K562 (cell line): ENCODE results near the gene NRIP2. TPM values are rescaled to one million over a fixed set of nuclear protein-coding genes. Genes with fewer than 3 reads are reported as not detected.

Experiments
- ATAC-seq: fragments of 200-7000 bp; cut with Tn5 transposase; 3 replicates; pipeline ENCODE4 v1.9.1; 2020; ENCODE audit warnings: moderate library complexity
- BruUV-seq: library from RNA; stranded (reverse); fragments of 400-500 nt; replicated peaks from 2 replicates; lab custom pipeline; 2021; lab: Mats Ljungman, UMichigan
- CTCF ChIA-PET: fragments of 300-600 bp; formaldehyde crosslinking; extraction: SDS; loops from one replicate; lab custom pipeline; 2021; ENCODE audit warnings: low intra/inter-chr PET ratio; lab: Yijun Ruan, JAX
- POLR2A ChIA-PET: fragments of 300-600, 350-650 bp; sonication (Branson Sonifier 250); formaldehyde crosslinking; extraction: SDS; loops from one replicate; lab custom pipeline; 2021; ENCODE audit warnings: antibody characterized with exemption, inconsistent platforms; lab: Yijun Ruan, JAX
- DNase-seq, 4 experiments: peaks; one replicate each; pipeline versions ENCODE4 v3.0.0 to v3.0.0-alpha.2; 2011 to 2018; ENCODE audit warnings: low spot score in 3 of 4, mixed read lengths in 3 of 4; ENCODE audit errors: extremely low read depth in 1 of 4
- FAIRE-seq: peaks from 2 replicates; lab custom pipeline; 2011; peaks lifted over from hg19 to GRCh38; lab: Jason Lieb, UNC
- H2AFZ ChIP-seq: 2 replicates; pipeline ENCODE4 v1.6.0; 2011; ENCODE audit warnings: low read depth, low read length, control low read depth, inconsistent platforms
- H3K27ac ChIP-seq: fragments of 200-600 bp; 3 replicates; pipeline ENCODE4 v1.8.0; 2011; ENCODE audit warnings: low read depth, mild to moderate bottlenecking, control low read depth, inconsistent platforms, low read length, moderate library complexity, mixed read lengths; ENCODE audit errors: extremely low read depth
- H3K27me3 ChIP-seq, 2 experiments: fragments of 300-600 bp in 1 of 2; 2 replicates in 1 of 2; 3 replicates in 1 of 2; pipeline versions ENCODE4 v1.6.0 to v1.8.0; 2011; ENCODE audit warnings: inconsistent platforms in 2 of 2, low read length in 2 of 2, mild to moderate bottlenecking in 1 of 2, mixed read lengths in 1 of 2, moderate library complexity in 1 of 2; ENCODE audit not compliant: control insufficient read depth in 2 of 2, insufficient read depth in 2 of 2
- H3K36me3 ChIP-seq: fragments of 300-600 bp; 3 replicates; pipeline ENCODE4 v1.8.0; 2011; ENCODE audit warnings: mild to moderate bottlenecking, low read length, inconsistent platforms; ENCODE audit not compliant: control insufficient read depth, insufficient read depth
- H3K4me1 ChIP-seq, 2 experiments: fragments of 200-600 bp in 1 of 2; replicated peaks in 1 of 2; 2 replicates in 1 of 2; 3 replicates in 1 of 2; pipeline versions ENCODE4 v1.5.1 to v1.8.0; 2011; ENCODE audit warnings: inconsistent platforms in 2 of 2, low read length in 2 of 2, mild to moderate bottlenecking in 1 of 2, mixed read lengths in 1 of 2, moderate library complexity in 1 of 2; ENCODE audit not compliant: control insufficient read depth in 2 of 2, insufficient read depth in 2 of 2
- H3K4me2 ChIP-seq: 2 replicates; pipeline ENCODE4 v1.6.1; 2011; ENCODE audit warnings: low read length, control low read depth, inconsistent platforms, mixed read lengths; ENCODE audit not compliant: insufficient read depth
- H3K4me3 ChIP-seq: fragments of 200-600 bp; sonication (generic), shearing (Covaris generic); 2 replicates; pipeline ENCODE4 v1.5.1; 2016; ENCODE audit warnings: control low read depth, inconsistent platforms
- H3K79me2 ChIP-seq: fragments of 200-600 bp; 3 replicates; pipeline ENCODE4 v1.8.0; 2011; ENCODE audit warnings: low read length, inconsistent platforms; ENCODE audit not compliant: control insufficient read depth, insufficient read depth
- H3K9ac ChIP-seq, 2 experiments: 2 replicates each; pipeline versions ENCODE4 v1.6.0 to v1.6.1; 2011; ENCODE audit warnings: low read depth in 2 of 2, low read length in 2 of 2, control low read depth in 1 of 2, inconsistent platforms in 1 of 2, mild to moderate bottlenecking in 1 of 2, mixed read lengths in 1 of 2; ENCODE audit not compliant: insufficient read depth in 1 of 2
- H3K9me1 ChIP-seq: one replicate; pipeline ENCODE4 v1.6.0; 2011; ENCODE audit warnings: inconsistent platforms, mild to moderate bottlenecking, low read length, moderate library complexity; ENCODE audit not compliant: control insufficient read depth, insufficient read depth
- H3K9me3 ChIP-seq: replicated peaks from 2 replicates; pipeline ENCODE4 v1.5.1; 2011; ENCODE audit warnings: low read depth, low read length, inconsistent platforms; ENCODE audit not compliant: control insufficient read depth, insufficient read depth
- H4K20me1 ChIP-seq: replicated peaks from 2 replicates; pipeline ENCODE4 v1.6.1; 2011; ENCODE audit warnings: low read length, inconsistent platforms, mixed read lengths; ENCODE audit not compliant: control insufficient read depth, insufficient read depth
- C11orf30 ChIP-seq: fragments of 450-650 bp; IDR thresholded peaks from 2 replicates; pipeline ENCODE4 v1.6.1; 2016; ENCODE audit warnings: low read depth, mild to moderate bottlenecking
- CC2D1A ChIP-seq: fragments of 450-650 bp; IDR thresholded peaks from 2 replicates; pipeline ENCODE4 v1.6.1; 2017; ENCODE audit warnings: mild to moderate bottlenecking
- DDX20 ChIP-seq: fragments of 450-650 bp; IDR thresholded peaks from 2 replicates; pipeline ENCODE4 v1.6.1; 2016; ENCODE audit warnings: missing genetic modification characterization, low read depth, mild to moderate bottlenecking, missing compliant biosample characterization, moderate library complexity
- E2F8 ChIP-seq: fragments of 450-650 bp; IDR thresholded peaks from 2 replicates; pipeline ENCODE4 v1.7.1; 2018; ENCODE audit warnings: mild to moderate bottlenecking, low read depth; ENCODE audit not compliant: partially characterized antibody
- EP400 ChIP-seq: fragments of 450-650 bp; IDR thresholded peaks from 2 replicates; pipeline ENCODE4 v1.6.1; 2017; ENCODE audit warnings: antibody characterized with exemption, mild to moderate bottlenecking, moderate library complexity
- GATAD2B ChIP-seq: fragments of 450-650 bp; IDR thresholded peaks from 2 replicates; pipeline ENCODE4 v1.6.1; 2017; ENCODE audit warnings: mild to moderate bottlenecking, borderline replicate concordance
- MAFF ChIP-seq: IDR thresholded peaks from 2 replicates; pipeline ENCODE4 v1.6.1; 2012; ENCODE audit warnings: low read length, improper control_type of control experiment
- MAFG ChIP-seq: fragments of 450-650 bp; conservative IDR thresholded peaks from 2 replicates; pipeline ENCODE4 v1.6.1; 2016; ENCODE audit warnings: missing genetic modification characterization, missing compliant biosample characterization
- MAFK ChIP-seq: IDR thresholded peaks from 2 replicates; pipeline ENCODE4 v1.6.1; 2011; ENCODE audit warnings: low read length, improper control_type of control experiment
- MTA1 ChIP-seq: fragments of 450-650 bp; IDR thresholded peaks from 2 replicates; pipeline ENCODE4 v1.6.1; 2017; ENCODE audit warnings: borderline replicate concordance
- TRIM24 ChIP-seq, 2 experiments: fragments of 450-650 bp; IDR thresholded peaks; 2 replicates each; pipeline ENCODE4 v1.6.1; 2016
- ZNF316 ChIP-seq: fragments of 450-650 bp; IDR thresholded peaks from 2 replicates; pipeline ENCODE4 v1.6.1; 2016
- ZNF41 ChIP-seq: fragments of 250-450 bp; sonication (Bioruptor Pico); conservative IDR thresholded peaks from 2 replicates; pipeline ENCODE4 v1.4.0; 2020; ENCODE audit warnings: mild to moderate bottlenecking
- ZNF436 ChIP-seq: fragments of 250-450, 450-650 bp; sonication (Bioruptor Pico); formaldehyde crosslinking; IDR thresholded peaks from 2 replicates; pipeline ENCODE4 v1.7.0; 2020; ENCODE audit warnings: mild to moderate bottlenecking
- ZNF695 ChIP-seq: fragments of 450-650 bp; formaldehyde crosslinking; IDR thresholded peaks from 2 replicates; pipeline ENCODE4 v1.4.0; 2020; ENCODE audit warnings: mild to moderate bottlenecking, moderate library complexity
- WGBS: fragments of 100-300 bp; shearing (Covaris generic); methylation state at CpG from one replicate; pipeline ENCODE4 v1.1.6; 2016; ENCODE audit warnings: low coverage, mixed read lengths; ENCODE audit not compliant: insufficient coverage; ENCODE audit errors: missing lambda C conversion rate; 5-methylcytosine and 5-hydroxymethylcytosine counted together
- in situ Hi-C: fragments of 300-500 bp; cut with MboI; formaldehyde crosslinking; loops from 4 replicates; pipeline ENCODE4 v1.15.0; 2018; ENCODE audit warnings: inconsistent platforms, mixed read lengths
- intact Hi-C: fragments of 100-400 bp; cut with micrococcal nuclease; formaldehyde crosslinking; loops from 2 replicates; pipeline ENCODE4 v1.14.2; 2022
- polyA plus RNA-seq, 8 experiments: library from polyadenylated mRNA; depleted of rRNA in 4 of 8; stranded (reverse) in 5 of 8; unstranded in 3 of 8; fragments of >200 nt; fragmentation: Nextera tagmentation in 2 of 8; fragmentation: Illumina TruSeq in 1 of 8; extraction: Ambion mirVana in 2 of 8; extraction: Trizol in 1 of 8; gene quantifications; 2 replicates each; pipeline versions ENCODE4 v1.2.1 to v1.2.3, GENCODE V29; 2011 to 2014; ENCODE audit warnings: inconsistent platforms in 1 of 8, missing spikeins in 1 of 8
- total RNA-seq, 7 experiments: library from RNA; depleted of rRNA in 6 of 7; stranded (reverse); fragments of >200 nt in 6 of 7; fragmentation: Illumina TruSeq in 2 of 7; extraction: Trizol in 2 of 7; gene quantifications; 2 replicates each; pipeline versions ENCODE4 v1.2.1 to v1.2.3, GENCODE V29; 2011 to 2021; ENCODE audit warnings: low replicate concordance in 1 of 7

The NRIP2 gene
- total and polyA plus RNA-seq, 9 of the 15 experiments (the other 6 are each of a cell fraction or from before 2014, with no cell fraction given) = 0.07 to 0.10 TPM; not detected in 7

- H3K4me3 ChIP-seq = no peak overlapping the region
- peaks cover 69% of the 10 kb centered on the region; the same call in 1 of the 3 replicates for H3K36me3 ChIP-seq
- H3K9ac ChIP-seq = no peak overlapping the region
- H3K27me3 ChIP-seq = no peaks in the 10 kb centered on the region
- TF ChIP-seq ZNF695 (CRISPR knock-in tag) = no peak
- no peak for TF ChIP-seq DDX20 (tag)
- TF ChIP-seq MTA1 = no peak
- TF ChIP-seq MAFG (tag) = peak; percentile 60
- no peak for TF ChIP-seq ZNF41 (CRISPR knock-in tag)
- no peak for TF ChIP-seq E2F8
- TF ChIP-seq ZNF436 (CRISPR knock-in tag) = no peak
- TF ChIP-seq ZNF316 = peak; percentile 75
- no peak for TF ChIP-seq GATAD2B
- TF ChIP-seq TRIM24 (IDR thresholded peaks at IDR 0.05) = no peak
- peak; percentile 70 for TF ChIP-seq C11orf30
- TF ChIP-seq CC2D1A = no peak
- no peak for TF ChIP-seq EP400
- peak; percentile 78 for TF ChIP-seq MAFK
- TF ChIP-seq MAFF = peak; percentile 74
- H3K4me1 ChIP-seq = no peaks in the 10 kb centered on the region
- DNase-seq (no peak), ATAC-seq (no peak), FAIRE-seq (no peak)
- POLR2A ChIA-PET = interaction anchor here (0.6 kb wide), 1 partner anchor 264 kb away, joined by 3 read pairs; no protein-coding TSS in a partner anchor
- H3K9me1 ChIP-seq = no peaks in the 10 kb centered on the region
- no peaks in the 10 kb centered on the region for H3K9me3 ChIP-seq
- intact Hi-C loops (no loop called here), in situ Hi-C loops (no loop called here)
- no peak overlapping the region for H3K27ac ChIP-seq
- WGBS = 55% methylated on average over 3 of the region's 7 CpGs
- H4K20me1 ChIP-seq = no peaks in the 10 kb centered on the region
- CTCF ChIA-PET = no interaction called here
- no peak overlapping the region for H3K4me2 ChIP-seq
- H3K79me2 ChIP-seq = no peaks in the 10 kb centered on the region
- no TSS peak for BruUV-seq
- H2AFZ ChIP-seq = no peak overlapping the region
Measured at GRCh38 chr12:2823483-2823882, 11.4 kb downstream of the NRIP2 start.
